Ramos (cell line): ENCODE results near the gene RIMKLA.

ENCODE experiments used
- in situ Hi-C: fragments of 300-500 bp; cut with MboI; formaldehyde crosslinking; loops from one replicate; pipeline ENCODE4 v1.14.3; 2022; ENCODE audit warnings: low sequenced_read_pairs; ENCODE audit not compliant: unreplicated experiment

Gene RIMKLA

GRCh38 chr1:42369471-42369870 is 11.1 kb upstream of the RIMKLA start:
- in situ Hi-C loops = no loop called here

- in situ Hi-C loops = no loop called here
Measured at GRCh38 chr1:42370876-42371549, 9.6 kb upstream of the RIMKLA start.

GRCh38 chr1:42372796-42373195 is 7.8 kb upstream of the RIMKLA start:
- in situ Hi-C loops = no loop called here

- in situ Hi-C loops = no loop called here
Measured at GRCh38 chr1:42379794-42380585, 602 bp upstream of the RIMKLA start.

- in situ Hi-C loops = no loop called here
Measured at GRCh38 chr1:42381280-42381673, 685 bp downstream of the RIMKLA start.

GRCh38 chr1:42385283-42385682 is 4.7 kb downstream of the RIMKLA start:
- in situ Hi-C loops = no loop called here

GRCh38 chr1:42386051-42386450 is 5.5 kb downstream of the RIMKLA start:
- in situ Hi-C loops = no loop called here

- in situ Hi-C loops = no loop called here
Measured at GRCh38 chr1:42392255-42392654, 11.7 kb downstream of the RIMKLA start.

GRCh38 chr1:42392967-42393848 is 12.6 kb downstream of the RIMKLA start:
- in situ Hi-C loops = no loop called here

GRCh38 chr1:42399315-42400100 is 18.9 kb downstream of the RIMKLA start:
- in situ Hi-C loops = no loop called here

- in situ Hi-C loops = no loop called here
Measured at GRCh38 chr1:42403880-42404400, 23.3 kb downstream of the RIMKLA start.

GRCh38 chr1:42414551-42415496 is 34.2 kb downstream of the RIMKLA start:
- in situ Hi-C loops = no loop called here

- in situ Hi-C loops = no loop called here
Measured at GRCh38 chr1:42417166-42417565, 36.6 kb downstream of the RIMKLA start.

GRCh38 chr1:42418516-42418915 is 37.9 kb downstream of the RIMKLA start:
- in situ Hi-C loops = no loop called here

- in situ Hi-C loops = no loop called here
Measured at GRCh38 chr1:42419126-42419821, 38.7 kb downstream of the RIMKLA start.

GRCh38 chr1:42420121-42420520 is 39.5 kb downstream of the RIMKLA start:
- in situ Hi-C loops = no loop called here

- in situ Hi-C loops = no loop called here
Measured at GRCh38 chr1:42420911-42421585, 40.5 kb downstream of the RIMKLA start.

GRCh38 chr1:42422737-42423136 is 42.1 kb downstream of the RIMKLA start:
- in situ Hi-C loops = no loop called here
